Transverse colon (tissue), 3 donors: ENCODE measurements around the gene CLCA1.

Experiments
- EP300 ChIP-seq: sonication (generic); formaldehyde crosslinking; IDR thresholded peaks from one replicate; pipeline ENCODE4 v1.6.1; 2017; ENCODE audit warnings: antibody characterized with exemption, low read depth
- TF ChIP-seq, protein P1 (sequence below), 5 experiments: fragments of 200-600 bp in 3 of 5; fragments of 450-650 bp in 2 of 5; sonication (generic) in 3 of 5; IDR thresholded peaks; 1 replicate in 2 of 5; 2 replicates in 3 of 5; pipeline ENCODE4 v1.5.1; 2016 to 2017; ENCODE audit warnings: antibody characterized with exemption in 5 of 5, inconsistent platforms in 3 of 5, mild to moderate bottlenecking in 2 of 5, moderate library complexity in 1 of 5

- TF ChIP-seq EP300, result no peak
- TF ChIP-seq, protein P1, sequence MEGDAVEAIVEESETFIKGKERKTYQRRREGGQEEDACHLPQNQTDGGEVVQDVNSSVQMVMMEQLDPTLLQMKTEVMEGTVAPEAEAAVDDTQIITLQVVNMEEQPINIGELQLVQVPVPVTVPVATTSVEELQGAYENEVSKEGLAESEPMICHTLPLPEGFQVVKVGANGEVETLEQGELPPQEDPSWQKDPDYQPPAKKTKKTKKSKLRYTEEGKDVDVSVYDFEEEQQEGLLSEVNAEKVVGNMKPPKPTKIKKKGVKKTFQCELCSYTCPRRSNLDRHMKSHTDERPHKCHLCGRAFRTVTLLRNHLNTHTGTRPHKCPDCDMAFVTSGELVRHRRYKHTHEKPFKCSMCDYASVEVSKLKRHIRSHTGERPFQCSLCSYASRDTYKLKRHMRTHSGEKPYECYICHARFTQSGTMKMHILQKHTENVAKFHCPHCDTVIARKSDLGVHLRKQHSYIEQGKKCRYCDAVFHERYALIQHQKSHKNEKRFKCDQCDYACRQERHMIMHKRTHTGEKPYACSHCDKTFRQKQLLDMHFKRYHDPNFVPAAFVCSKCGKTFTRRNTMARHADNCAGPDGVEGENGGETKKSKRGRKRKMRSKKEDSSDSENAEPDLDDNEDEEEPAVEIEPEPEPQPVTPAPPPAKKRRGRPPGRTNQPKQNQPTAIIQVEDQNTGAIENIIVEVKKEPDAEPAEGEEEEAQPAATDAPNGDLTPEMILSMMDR (IDR thresholded peaks at IDR 0.05), result peak in 4 of 5 experiments; percentile 42 to 70 (median 53)
Observed at GRCh38 chr1:86515597-86515996, 46.9 kb downstream of the CLCA1 start.
